ENCODE results near the gene GRPEL2. TPM values are rescaled to one million over a fixed set of nuclear protein-coding genes. Genes with fewer than 3 reads are reported as not detected.

GRPEL2 gene
- total RNA-seq, 4 donors from 2014 or later: 6.6 to 12.4 (median 10.2) TPM

DNA sequence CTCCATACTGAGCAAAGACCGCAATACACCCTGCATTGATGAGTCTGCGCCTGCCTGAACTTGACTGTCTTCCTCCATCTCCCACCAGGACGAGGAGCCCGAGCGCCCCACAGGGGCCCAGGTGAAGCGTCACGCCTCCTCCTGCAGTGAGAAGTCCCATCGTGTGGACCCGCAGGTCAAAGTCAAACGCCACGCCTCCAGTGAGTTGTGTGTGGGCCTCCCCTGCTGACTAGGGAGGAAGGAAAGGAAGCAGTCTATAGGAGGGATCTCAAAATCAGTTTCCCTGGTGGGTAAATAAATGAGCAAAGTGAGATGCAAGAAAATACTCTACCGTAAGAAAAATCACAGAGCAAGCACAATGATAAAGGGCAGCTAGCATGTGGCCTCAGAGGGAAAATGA, 22.8 kb upstream of the GRPEL2 start:
- intact Hi-C loops (cut with DNase I; ENCODE audit: low total_unique reads): no loop called here

DNA sequence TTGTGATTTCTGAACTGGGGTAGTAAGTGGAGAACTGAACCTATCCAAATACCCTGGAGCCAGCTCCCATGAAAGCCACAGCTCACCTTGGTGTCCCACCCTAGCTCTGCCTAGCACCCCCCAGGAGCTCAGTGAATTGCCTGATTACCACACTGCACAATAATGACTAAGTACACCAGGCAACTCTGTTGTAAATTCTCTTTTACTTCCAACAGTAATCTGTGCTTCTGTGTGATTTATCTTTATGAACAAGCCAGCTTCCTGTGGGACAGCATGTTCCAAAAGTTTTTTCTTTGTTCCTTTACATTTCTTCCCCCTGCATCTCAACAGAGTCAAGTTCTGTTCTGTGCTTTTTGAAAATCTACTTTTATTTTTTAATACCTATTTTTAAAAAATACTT, 22.1 kb upstream of the GRPEL2 start:
- TF ChIP-seq POLR2A (IDR thresholded peaks at IDR 0.05) (no peak), CTCF (IDR thresholded peaks at IDR 0.05) (no peak)
- intact Hi-C loops (cut with DNase I; ENCODE audit: low total_unique reads): no loop called here
- no peak for DNase-seq (ENCODE audit: low spot score in 2 of 2)
- H3K4me3 ChIP-seq (ENCODE audit: low read depth, poor library complexity, severe bottlenecking): no peak overlapping the region

More for the DNA sequence above, 22.8 kb upstream of the GRPEL2 start:
- DNase-seq (ENCODE audit: low spot score in 2 of 2): no peak
- 84 to 85% methylated on average over 12 of the region's 12 CpGs for WGBS, 2 donors
- no peak for TF ChIP-seq POLR2A (IDR thresholded peaks at IDR 0.05)
- TF ChIP-seq CTCF (IDR thresholded peaks at IDR 0.05): no peak
- no peak overlapping the region for H3K4me3 ChIP-seq (ENCODE audit: low read depth, poor library complexity, severe bottlenecking)

- intact Hi-C loops (cut with DNase I; ENCODE audit: low total_unique reads): no loop called here
- WGBS, 2 donors: 82 to 88% methylated on average over 2 of the region's 2 CpGs
- TF ChIP-seq CTCF (IDR thresholded peaks at IDR 0.05) (no peak), POLR2A (IDR thresholded peaks at IDR 0.05) (no peak)
- DNase-seq (ENCODE audit: low spot score in 2 of 2): no peak
- no peak overlapping the region for H3K4me3 ChIP-seq (ENCODE audit: low read depth, poor library complexity, severe bottlenecking)
Observed at GRCh38 chr5:149323621-149324205, 21.6 kb upstream of the GRPEL2 start.

GRCh38 chr5:149324641-149325040, 20.7 kb upstream of the GRPEL2 start:
- intact Hi-C loops (cut with DNase I; ENCODE audit: low total_unique reads): no loop called here
- WGBS, 2 donors: 54 to 86% methylated on average over 1 to 2 of the region's 2 CpGs

GRCh38 chr5:149325166-149325735, 20.0 kb upstream of the GRPEL2 start:
- H3K4me3 ChIP-seq (ENCODE audit: low read depth, poor library complexity, severe bottlenecking): no peak overlapping the region
- intact Hi-C loops (cut with DNase I; ENCODE audit: low total_unique reads): no loop called here
- TF ChIP-seq CTCF (IDR thresholded peaks at IDR 0.05): no peak
- no peak for TF ChIP-seq POLR2A (IDR thresholded peaks at IDR 0.05)
- DNase-seq (ENCODE audit: low spot score in 2 of 2): peak in 1 of 2 donors; percentile 54

More at GRCh38 chr5:149324641-149325040, 20.7 kb upstream of the GRPEL2 start:
- no peak overlapping the region for H3K4me3 ChIP-seq (ENCODE audit: low read depth, poor library complexity, severe bottlenecking)
- DNase-seq (ENCODE audit: low spot score in 2 of 2): peak in 1 of 2 donors; percentile 64
- TF ChIP-seq CTCF (IDR thresholded peaks at IDR 0.05): no peak
- TF ChIP-seq POLR2A (IDR thresholded peaks at IDR 0.05): no peak

GRCh38 chr5:149325894-149326293, 19.4 kb upstream of the GRPEL2 start:
- no peak overlapping the region for H3K4me3 ChIP-seq (ENCODE audit: low read depth, poor library complexity, severe bottlenecking)
- intact Hi-C loops (cut with DNase I; ENCODE audit: low total_unique reads): no loop called here
- WGBS, 2 donors: 92 to 96% methylated on average over 5 of the region's 5 CpGs
- DNase-seq (ENCODE audit: low spot score in 2 of 2): no peak
- TF ChIP-seq POLR2A (IDR thresholded peaks at IDR 0.05) (no peak), CTCF (IDR thresholded peaks at IDR 0.05) (no peak)
